PC-9 (cell line): ENCODE data around the gene AKAP13.

ENCODE experiments used
- EZH2 ChIP-seq: fragments of 200-600 bp; sonication (generic); IDR thresholded peaks from 2 replicates; pipeline ENCODE4 v1.8.0; 2017; ENCODE audit warnings: antibody characterized with exemption, low read depth
- TF ChIP-seq, protein P1 (sequence below): fragments of 200-600 bp; sonication (generic); conservative IDR thresholded peaks from 2 replicates; pipeline ENCODE4 v1.6.1; 2017; ENCODE audit warnings: mixed run types, antibody characterized with exemption, mild to moderate bottlenecking, moderate library complexity

GRCh38 chr15:85351965-85352364 is 28.4 kb upstream of the AKAP13 start:
- TF ChIP-seq, protein P1, sequence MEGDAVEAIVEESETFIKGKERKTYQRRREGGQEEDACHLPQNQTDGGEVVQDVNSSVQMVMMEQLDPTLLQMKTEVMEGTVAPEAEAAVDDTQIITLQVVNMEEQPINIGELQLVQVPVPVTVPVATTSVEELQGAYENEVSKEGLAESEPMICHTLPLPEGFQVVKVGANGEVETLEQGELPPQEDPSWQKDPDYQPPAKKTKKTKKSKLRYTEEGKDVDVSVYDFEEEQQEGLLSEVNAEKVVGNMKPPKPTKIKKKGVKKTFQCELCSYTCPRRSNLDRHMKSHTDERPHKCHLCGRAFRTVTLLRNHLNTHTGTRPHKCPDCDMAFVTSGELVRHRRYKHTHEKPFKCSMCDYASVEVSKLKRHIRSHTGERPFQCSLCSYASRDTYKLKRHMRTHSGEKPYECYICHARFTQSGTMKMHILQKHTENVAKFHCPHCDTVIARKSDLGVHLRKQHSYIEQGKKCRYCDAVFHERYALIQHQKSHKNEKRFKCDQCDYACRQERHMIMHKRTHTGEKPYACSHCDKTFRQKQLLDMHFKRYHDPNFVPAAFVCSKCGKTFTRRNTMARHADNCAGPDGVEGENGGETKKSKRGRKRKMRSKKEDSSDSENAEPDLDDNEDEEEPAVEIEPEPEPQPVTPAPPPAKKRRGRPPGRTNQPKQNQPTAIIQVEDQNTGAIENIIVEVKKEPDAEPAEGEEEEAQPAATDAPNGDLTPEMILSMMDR, result no peak
- TF ChIP-seq EZH2, result no peak
